CD14-positive monocyte (primary cell): ENCODE results near the gene ZCCHC4. TPM values are rescaled to one million over a fixed set of nuclear protein-coding genes. Genes with fewer than 3 reads are reported as not detected.

Source experiments
- DNase-seq, 3 donors: peaks; one replicate each; pipeline ENCODE4 v3.0.0-alpha.2; 2011 to 2022
- H2AFZ ChIP-seq: 2 replicates; pipeline ENCODE4 v1.6.0; 2012; ENCODE audit warnings: mild to moderate bottlenecking, low read depth, low read length, inconsistent platforms; ENCODE audit not compliant: insufficient read depth, poor library complexity, severe bottlenecking
- H3K27ac ChIP-seq, 2 donors: 1 replicate in 1 of 2; 2 replicates in 1 of 2; pipeline ENCODE4 v1.5.1; 2012 to 2013; ENCODE audit warnings: low read length in 2 of 2, control low read depth in 1 of 2, inconsistent platforms in 1 of 2, low read depth in 1 of 2, mild to moderate bottlenecking in 1 of 2
- H3K27me3 ChIP-seq, 2 donors: one replicate each; pipeline versions ENCODE4 v1.6.0 to v1.6.1; 2011 to 2013; ENCODE audit warnings: low read length in 2 of 2; ENCODE audit not compliant: control insufficient read depth in 2 of 2, insufficient read depth in 2 of 2
- H3K36me3 ChIP-seq, 2 donors: replicated peaks in 1 of 2; 1 replicate in 1 of 2; 2 replicates in 1 of 2; pipeline versions ENCODE4 v1.5.1 to v1.6.1; 2012 to 2013; ENCODE audit warnings: low read length in 2 of 2, control low read depth in 1 of 2, inconsistent platforms in 1 of 2, mild to moderate bottlenecking in 1 of 2; ENCODE audit not compliant: insufficient read depth in 2 of 2, control insufficient read depth in 1 of 2
- H3K4me1 ChIP-seq, 2 donors: 1 replicate in 1 of 2; 2 replicates in 1 of 2; pipeline versions ENCODE4 v1.5.1 to v1.6.1; 2012 to 2013; ENCODE audit warnings: low read length in 2 of 2, control low read depth in 1 of 2, inconsistent platforms in 1 of 2, mild to moderate bottlenecking in 1 of 2, moderate library complexity in 1 of 2; ENCODE audit not compliant: insufficient read depth in 2 of 2, control insufficient read depth in 1 of 2
- H3K4me2 ChIP-seq: replicated peaks from 2 replicates; pipeline ENCODE3; 2012; ENCODE audit warnings: low read length, moderate library complexity, mild to moderate bottlenecking; ENCODE audit not compliant: poor library complexity, severe bottlenecking; ENCODE audit errors: extremely low read depth
- H3K4me3 ChIP-seq, 3 experiments: fragments of 200-600 bp in 1 of 3; sonication (generic) in 1 of 3; replicated peaks in 1 of 3; 1 replicate in 2 of 3; 2 replicates in 1 of 3; pipeline ENCODE4 v1.5.1; 2011 to 2013; ENCODE audit warnings: low read length in 3 of 3, mild to moderate bottlenecking in 3 of 3, control low read depth in 2 of 3, low read depth in 2 of 3, inconsistent platforms in 1 of 3, moderate library complexity in 1 of 3
- H3K79me2 ChIP-seq: 2 replicates; pipeline ENCODE4 v1.6.0; 2012; ENCODE audit warnings: mild to moderate bottlenecking, control low read depth, inconsistent platforms, low read length, moderate library complexity; ENCODE audit not compliant: insufficient read depth
- H3K9ac ChIP-seq: 2 replicates; pipeline ENCODE4 v1.6.0; 2017; ENCODE audit warnings: low read length, mild to moderate bottlenecking; ENCODE audit not compliant: insufficient read depth, poor library complexity, severe bottlenecking
- H3K9me3 ChIP-seq, 2 donors: replicated peaks in 1 of 2; 1 replicate in 1 of 2; 2 replicates in 1 of 2; pipeline versions ENCODE4 v1.5.1 to v1.6.1; 2012 to 2013; ENCODE audit warnings: low read length in 2 of 2, control low read depth in 1 of 2; ENCODE audit not compliant: control insufficient read depth in 1 of 2, insufficient read depth in 1 of 2
- H4K20me1 ChIP-seq: 2 replicates; pipeline ENCODE4 v1.6.0; 2012; ENCODE audit warnings: mild to moderate bottlenecking, low read length, control low read depth, moderate library complexity; ENCODE audit not compliant: insufficient read depth
- H3K27ac Mint-ChIP-seq, 7 donors: one replicate each; pipeline ENCODE4 v1.8.0; 2020; ENCODE audit warnings: mild to moderate bottlenecking in 7 of 7, mixed read lengths in 7 of 7, moderate library complexity in 6 of 7, inconsistent platforms in 2 of 7
- H3K27me3 Mint-ChIP-seq, 3 donors: one replicate each; pipeline ENCODE4 v1.8.0; 2021 to 2022; ENCODE audit warnings: low read depth in 3 of 3, mild to moderate bottlenecking in 3 of 3, mixed read lengths in 3 of 3, moderate library complexity in 3 of 3, inconsistent platforms in 1 of 3
- H3K36me3 Mint-ChIP-seq, 2 donors: one replicate each; pipeline ENCODE4 v1.8.0; 2020; ENCODE audit warnings: mixed read lengths in 2 of 2, inconsistent platforms in 1 of 2, mild to moderate bottlenecking in 1 of 2
- H3K4me1 Mint-ChIP-seq: one replicate; pipeline ENCODE4 v1.8.0; 2020; ENCODE audit warnings: mild to moderate bottlenecking, mixed read lengths
- H3K4me3 Mint-ChIP-seq, 2 donors: one replicate each; pipeline ENCODE4 v1.8.0; 2020; ENCODE audit warnings: mild to moderate bottlenecking in 2 of 2, mixed read lengths in 2 of 2, moderate library complexity in 1 of 2
- H3K9me3 Mint-ChIP-seq, 7 donors: one replicate each; pipeline ENCODE4 v1.8.0; 2020 to 2022; ENCODE audit warnings: mixed read lengths in 7 of 7, mild to moderate bottlenecking in 6 of 7, moderate library complexity in 6 of 7, inconsistent platforms in 2 of 7
- WGBS: methylation state at CpG from one replicate; pipeline ENCODE4 v1.1.5; 2013; ENCODE audit warnings: missing lambda C conversion rate; ENCODE audit not compliant: insufficient coverage; 5-methylcytosine and 5-hydroxymethylcytosine counted together
- intact Hi-C, 2 donors: fragments of 100-400 bp; cut with micrococcal nuclease; formaldehyde crosslinking; loops; one replicate each; pipeline versions ENCODE4 v1.15.0 to v1.15.1; 2023
- polyA plus RNA-seq, 3 donors: library from polyadenylated mRNA; depleted of rRNA in 1 of 3; unstranded in 2 of 3; stranded (reverse) in 1 of 3; fragments of 300-500 nt in 2 of 3; fragments of >200 nt in 1 of 3; fragmentation: Illumina TruSeq in 2 of 3; gene quantifications; 1 replicate in 2 of 3; 2 replicates in 1 of 3; pipeline ENCODE4 v1.2.3, GENCODE V29; 2012 to 2021
- TF ChIP-seq, protein P1 (sequence below): fragments of 200-600 bp; IDR thresholded peaks from one replicate; pipeline ENCODE4 v1.8.0; 2022; ENCODE audit warnings: antibody characterized with exemption, mild to moderate bottlenecking

Gene ZCCHC4
- polyA plus RNA-seq, 3 donors = 1.6 to 3.5 (median 3.4) TPM

GRCh38 chr4:25302626-25303025, 9.9 kb upstream of the ZCCHC4 start:
- Histone ChIP-seq H3K36me3 (no peaks in the 10 kb centered on the region), H3K9me3 (no peaks in the 10 kb centered on the region), H3K27ac (no peak overlapping the region), H3K27me3 (peaks cover 0 to 3% of the 10 kb centered on the region in 2 donors), H3K4me2 (no peak overlapping the region), H3K79me2 (no peaks in the 10 kb centered on the region), H3K4me3 (no peak overlapping the region), H4K20me1 (no peaks in the 10 kb centered on the region), H3K4me1 (no peaks in the 10 kb centered on the region), H3K9ac (no peak overlapping the region), H2AFZ (no peak overlapping the region)
- Mint-ChIP-seq H3K36me3 (no peaks in the 10 kb centered on the region), H3K27me3 (peaks cover 0 to 12% (median 6%) of the 10 kb centered on the region in 3 donors), H3K4me1 (no peaks in the 10 kb centered on the region), H3K27ac (no peak overlapping the region), H3K4me3 (no peak overlapping the region), H3K9me3 (peaks cover 0 to 3% (median 0%) of the 10 kb centered on the region in 7 donors)
- intact Hi-C loops = no loop called here
- no peak for DNase-seq
- WGBS = 83% methylated on average over 3 of the region's 9 CpGs
- TF ChIP-seq, protein P1, sequence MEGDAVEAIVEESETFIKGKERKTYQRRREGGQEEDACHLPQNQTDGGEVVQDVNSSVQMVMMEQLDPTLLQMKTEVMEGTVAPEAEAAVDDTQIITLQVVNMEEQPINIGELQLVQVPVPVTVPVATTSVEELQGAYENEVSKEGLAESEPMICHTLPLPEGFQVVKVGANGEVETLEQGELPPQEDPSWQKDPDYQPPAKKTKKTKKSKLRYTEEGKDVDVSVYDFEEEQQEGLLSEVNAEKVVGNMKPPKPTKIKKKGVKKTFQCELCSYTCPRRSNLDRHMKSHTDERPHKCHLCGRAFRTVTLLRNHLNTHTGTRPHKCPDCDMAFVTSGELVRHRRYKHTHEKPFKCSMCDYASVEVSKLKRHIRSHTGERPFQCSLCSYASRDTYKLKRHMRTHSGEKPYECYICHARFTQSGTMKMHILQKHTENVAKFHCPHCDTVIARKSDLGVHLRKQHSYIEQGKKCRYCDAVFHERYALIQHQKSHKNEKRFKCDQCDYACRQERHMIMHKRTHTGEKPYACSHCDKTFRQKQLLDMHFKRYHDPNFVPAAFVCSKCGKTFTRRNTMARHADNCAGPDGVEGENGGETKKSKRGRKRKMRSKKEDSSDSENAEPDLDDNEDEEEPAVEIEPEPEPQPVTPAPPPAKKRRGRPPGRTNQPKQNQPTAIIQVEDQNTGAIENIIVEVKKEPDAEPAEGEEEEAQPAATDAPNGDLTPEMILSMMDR = no peak

GRCh38 chr4:25303578-25303977, 9.0 kb upstream of the ZCCHC4 start:
- H3K79me2 ChIP-seq = no peaks in the 10 kb centered on the region
- no CpG with 5 or more reads among the region's 3 CpGs for WGBS
- H3K27me3 Mint-ChIP-seq = peaks cover 2 to 10% (median 9%) of the 10 kb centered on the region in 3 donors
- TF ChIP-seq, protein P1 = no peak
- no peaks in the 10 kb centered on the region for H3K4me1 ChIP-seq
- no peak overlapping the region for H3K4me3 ChIP-seq
- intact Hi-C loops = no loop called here
- no peak overlapping the region for H3K4me3 Mint-ChIP-seq
- DNase-seq = no peak
- H3K36me3 ChIP-seq = no peaks in the 10 kb centered on the region
- H3K27ac ChIP-seq = no peak overlapping the region
- no peak overlapping the region for H2AFZ ChIP-seq
- no peak overlapping the region for H3K9ac ChIP-seq
- H3K4me1 Mint-ChIP-seq = peaks cover 6% of the 10 kb centered on the region
- no peaks in the 10 kb centered on the region for H3K9me3 ChIP-seq
- H4K20me1 ChIP-seq = no peaks in the 10 kb centered on the region
- H3K9me3 Mint-ChIP-seq = peaks cover 0 to 3% (median 0%) of the 10 kb centered on the region in 7 donors
- peaks cover 0 to 3% of the 10 kb centered on the region in 2 donors for H3K27me3 ChIP-seq
- no peak overlapping the region for H3K4me2 ChIP-seq
- no peaks in the 10 kb centered on the region for H3K36me3 Mint-ChIP-seq
- H3K27ac Mint-ChIP-seq = no peak overlapping the region
